B cell (primary cell): ENCODE results near the gene ZNF680. TPM values are rescaled to one million over a fixed set of nuclear protein-coding genes. Genes with fewer than 3 reads are reported as not detected.
A peak's percentile ranks its signal among the peaks of the same experiment; 100 is the strongest.
"Not testable (repeated sequence)": the region's sequence is repeated elsewhere in the genome, so short reads cannot be mapped to it uniquely, and the experiment has no call there.

Source experiments
- ATAC-seq: fragments of 200-7000 bp; cut with Tn5 transposase; one replicate; pipeline ENCODE4 v1.10.0; 2021; ENCODE audit warnings: low read depth, mild to moderate bottlenecking, moderate number of reproducible peaks, moderate library complexity
- CTCF ChIA-PET: fragments of 350-600 bp; sonication (Branson Sonifier 250); formaldehyde crosslinking; loops from one replicate; lab custom pipeline; 2021; ENCODE audit warnings: antibody characterized with exemption, inconsistent platforms; lab: Charles Lee
- POLR2A ChIA-PET: fragments of 350-600 bp; sonication (Branson Sonifier 250); formaldehyde crosslinking; loops from one replicate; lab custom pipeline; 2021; ENCODE audit warnings: antibody characterized with exemption; lab: Charles Lee
- DNase-seq: peaks from one replicate; pipeline ENCODE4 v3.0.0; 2013
- H2AFZ ChIP-seq: 2 replicates; pipeline ENCODE4 v1.6.1; 2012; ENCODE audit warnings: mild to moderate bottlenecking, low read depth, low read length; ENCODE audit not compliant: insufficient read depth, poor library complexity, severe bottlenecking
- H3K27ac ChIP-seq, 2 donors: 1 replicate in 1 of 2; 2 replicates in 1 of 2; pipeline ENCODE4 v1.5.1; 2012 to 2013; ENCODE audit warnings: low read length in 2 of 2, mild to moderate bottlenecking in 2 of 2, moderate library complexity in 1 of 2
- H3K27me3 ChIP-seq, 4 experiments: fragments of 200-600 bp in 1 of 4; sonication (generic) in 1 of 4; replicated peaks in 1 of 4; 1 replicate in 2 of 4; 2 replicates in 2 of 4; pipeline versions ENCODE4 v1.6.1 to v1.7.0; 2013 to 2016; ENCODE audit warnings: low read length in 3 of 4, mild to moderate bottlenecking in 2 of 4, mixed read lengths in 1 of 4, moderate library complexity in 1 of 4; ENCODE audit not compliant: insufficient read depth in 4 of 4, control insufficient read depth in 3 of 4; ENCODE audit errors: control extremely low read depth in 1 of 4
- H3K36me3 ChIP-seq, 2 experiments: replicated peaks in 1 of 2; 1 replicate in 1 of 2; 2 replicates in 1 of 2; pipeline versions ENCODE4 v1.6.1 to v1.7.1; 2013; ENCODE audit warnings: low read length in 1 of 2; ENCODE audit not compliant: insufficient read depth in 2 of 2, control insufficient read depth in 1 of 2; ENCODE audit errors: control extremely low read depth in 1 of 2, extremely low read depth in 1 of 2
- H3K4me1 ChIP-seq, 2 donors: fragments of 200-600 bp in 1 of 2; sonication (generic) in 1 of 2; 1 replicate in 1 of 2; 2 replicates in 1 of 2; pipeline versions ENCODE4 v1.5.1 to v1.6.1; 2013 to 2017; ENCODE audit warnings: low read length in 2 of 2; ENCODE audit not compliant: control insufficient read depth in 2 of 2, insufficient read depth in 2 of 2
- H3K4me2 ChIP-seq: replicated peaks from 2 replicates; pipeline ENCODE3; 2012; ENCODE audit warnings: mild to moderate bottlenecking, low read depth, low read length; ENCODE audit not compliant: poor library complexity, severe bottlenecking
- H3K4me3 ChIP-seq, 5 experiments: fragments of 200-600 bp in 1 of 5; sonication (generic) in 1 of 5; 1 replicate in 3 of 5; 2 replicates in 2 of 5; pipeline versions ENCODE4 v1.5.1 to v1.7.0; 2011 to 2016; ENCODE audit warnings: low read length in 4 of 5, mild to moderate bottlenecking in 4 of 5, low read depth in 2 of 5, control low read depth in 1 of 5, moderate library complexity in 1 of 5; ENCODE audit not compliant: insufficient read depth in 1 of 5; ENCODE audit errors: control extremely low read depth in 1 of 5, extremely low read depth in 1 of 5
- H3K79me2 ChIP-seq: fragments of 200-600 bp; sonication (generic); one replicate; pipeline ENCODE4 v1.6.0; 2016; ENCODE audit warnings: low read length; ENCODE audit not compliant: control insufficient read depth, insufficient read depth
- H3K9ac ChIP-seq: fragments of 200-600 bp; sonication (generic); 2 replicates; pipeline ENCODE4 v1.6.1; 2017; ENCODE audit warnings: mild to moderate bottlenecking, low read length, moderate library complexity
- H3K9me3 ChIP-seq, 3 donors: one replicate each; pipeline versions ENCODE4 v1.6.1 to v1.7.1; 2013; ENCODE audit warnings: low read length in 2 of 3; ENCODE audit not compliant: control insufficient read depth in 2 of 3, insufficient read depth in 1 of 3; ENCODE audit errors: control extremely low read depth in 1 of 3
- H4K20me1 ChIP-seq: 2 replicates; pipeline ENCODE4 v1.6.0; 2012; ENCODE audit warnings: mild to moderate bottlenecking, low read length; ENCODE audit not compliant: insufficient read depth, control insufficient read depth, poor library complexity, severe bottlenecking
- H3K27ac Mint-ChIP-seq: one replicate; pipeline ENCODE4 v1.8.0; 2021; ENCODE audit warnings: mixed read lengths
- H3K27me3 Mint-ChIP-seq: one replicate; pipeline ENCODE4 v1.8.0; 2021; ENCODE audit warnings: mixed read lengths
- H3K4me1 Mint-ChIP-seq: one replicate; pipeline ENCODE4 v1.8.0; 2021; ENCODE audit warnings: mixed read lengths
- H3K4me3 Mint-ChIP-seq: one replicate; pipeline ENCODE4 v1.8.0; 2021; ENCODE audit warnings: mixed read lengths
- H3K9me3 Mint-ChIP-seq: one replicate; pipeline ENCODE4 v1.8.0; 2022; ENCODE audit warnings: mixed read lengths; ENCODE audit not compliant: insufficient read depth
- EZH2 ChIP-seq: IDR thresholded peaks from 2 replicates; pipeline ENCODE4 v1.6.1; 2012; ENCODE audit warnings: borderline replicate concordance, low read depth, mild to moderate bottlenecking, moderate library complexity, low read length; ENCODE audit not compliant: insufficient read depth, poor library complexity, severe bottlenecking
- WGBS: methylation state at CpG from one replicate; pipeline ENCODE4 v1.1.5; 2013; ENCODE audit warnings: missing lambda C conversion rate; ENCODE audit not compliant: insufficient coverage; 5-methylcytosine and 5-hydroxymethylcytosine counted together
- intact Hi-C: fragments of 100-400 bp; cut with micrococcal nuclease; formaldehyde crosslinking; loops from one replicate; pipeline ENCODE4 v1.10.0; 2022
- polyA plus RNA-seq: library from polyadenylated mRNA; depleted of rRNA; stranded (reverse); fragments of >200 nt; gene quantifications from 2 replicates; pipeline ENCODE4 v1.2.3, GENCODE V29; 2012
- total RNA-seq, 2 donors: library from RNA; stranded (reverse); fragments of 120-200 nt in 1 of 2; gene quantifications; 1 replicate in 1 of 2; 2 replicates in 1 of 2; pipeline versions ENCODE4 v1.2.3 to v1.2.4, GENCODE V29; 2013 to 2022
- TF ChIP-seq, protein P1 (sequence below): fragments of 200-600 bp; IDR thresholded peaks from one replicate; pipeline ENCODE4 v1.8.0; 2022; ENCODE audit warnings: antibody characterized with exemption, mild to moderate bottlenecking

Gene ZNF680
- total and polyA plus RNA-seq, 2 donors (not counting 1 experiment from before 2014, with no cell fraction given): 2.5 to 27.8 TPM

DNA sequence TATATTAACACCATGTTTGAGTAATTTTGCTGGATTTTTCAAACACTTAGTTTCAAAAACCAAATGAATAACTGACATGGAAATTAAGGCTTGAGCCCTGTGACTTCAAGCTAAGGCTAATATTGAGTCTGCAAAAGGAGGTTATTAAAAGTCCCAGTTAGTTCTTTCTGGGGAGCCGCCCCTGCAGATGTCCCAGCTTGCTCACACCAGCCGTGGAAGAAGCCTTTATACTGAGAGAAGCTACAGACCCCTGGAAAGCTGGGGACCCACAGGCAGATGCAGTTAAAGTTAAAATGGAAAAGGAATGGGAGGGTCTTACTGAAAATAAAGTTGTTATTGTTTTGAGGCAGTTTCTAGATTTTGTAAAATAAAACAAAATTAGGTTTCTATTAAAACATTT is 18.5 kb upstream of the ZNF680 start:
- H3K9me3 Mint-ChIP-seq: no peaks in the 10 kb centered on the region

DNA sequence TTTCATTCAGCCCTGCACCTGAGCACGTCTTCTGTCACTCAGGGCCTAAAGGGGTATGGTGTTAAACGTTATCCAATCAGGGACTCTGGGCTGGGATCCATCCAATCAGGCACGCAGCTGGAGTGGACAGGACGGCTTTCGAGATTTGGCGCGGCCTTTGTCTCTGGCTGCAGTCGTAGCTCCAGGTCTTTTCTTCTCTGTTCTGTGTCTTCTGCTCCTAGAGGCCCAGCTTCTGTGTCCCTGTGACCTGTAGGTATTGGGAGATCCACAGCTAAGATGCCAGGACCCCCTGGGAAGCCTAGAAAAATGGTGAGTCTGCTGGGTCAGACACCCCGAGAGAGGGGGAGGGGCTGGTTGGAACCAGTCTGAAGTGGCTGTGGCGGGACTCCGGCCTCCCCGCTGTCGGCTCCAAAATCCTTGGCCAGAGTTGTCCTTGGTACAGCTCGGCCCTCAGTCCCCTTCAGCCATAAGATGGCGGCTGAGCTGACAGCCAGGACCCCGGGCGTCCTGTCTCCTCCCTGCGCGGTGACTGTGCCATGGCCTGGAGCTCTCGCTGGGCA is 11.7 kb upstream of the ZNF680 start:
- Histone ChIP-seq H3K27ac (no peak overlapping the region), H3K36me3 (no peaks in the 10 kb centered on the region), H2AFZ (peak overlapping the region; percentile 51), H3K4me3 (peak overlapping the region in 1 of 5 experiments; percentile 4), H3K27me3 (peaks cover 0 to 27% (median 7%) of the 10 kb centered on the region in 4 experiments), H3K9me3 (peaks cover 0 to 37% (median 2%) of the 10 kb centered on the region in 3 donors), H3K79me2 (no peaks in the 10 kb centered on the region), H3K4me1 (peaks cover 0 to 6% of the 10 kb centered on the region in 2 donors), H4K20me1 (no peaks in the 10 kb centered on the region), H3K9ac (no peak overlapping the region), H3K4me2 (peak overlapping the region; percentile 25)
- Mint-ChIP-seq H3K4me1 (peaks cover 5% of the 10 kb centered on the region), H3K4me3 (peak overlapping the region; percentile 23), H3K9me3 (no peaks in the 10 kb centered on the region), H3K27me3 (peaks cover 13% of the 10 kb centered on the region), H3K27ac (no peak overlapping the region)
- DNase-seq (no peak), ATAC-seq (no peak)
- WGBS: 48% methylated on average over 20 of the region's 20 CpGs
- CTCF ChIA-PET: interaction anchor here (0.6 to 0.7 kb wide), 2 partner anchors 10 to 630 kb away, joined by 3 read pairs; no protein-coding TSS in a partner anchor
- POLR2A ChIA-PET: no interaction called here
- intact Hi-C loops: no loop called here
- TF ChIP-seq, protein P1, sequence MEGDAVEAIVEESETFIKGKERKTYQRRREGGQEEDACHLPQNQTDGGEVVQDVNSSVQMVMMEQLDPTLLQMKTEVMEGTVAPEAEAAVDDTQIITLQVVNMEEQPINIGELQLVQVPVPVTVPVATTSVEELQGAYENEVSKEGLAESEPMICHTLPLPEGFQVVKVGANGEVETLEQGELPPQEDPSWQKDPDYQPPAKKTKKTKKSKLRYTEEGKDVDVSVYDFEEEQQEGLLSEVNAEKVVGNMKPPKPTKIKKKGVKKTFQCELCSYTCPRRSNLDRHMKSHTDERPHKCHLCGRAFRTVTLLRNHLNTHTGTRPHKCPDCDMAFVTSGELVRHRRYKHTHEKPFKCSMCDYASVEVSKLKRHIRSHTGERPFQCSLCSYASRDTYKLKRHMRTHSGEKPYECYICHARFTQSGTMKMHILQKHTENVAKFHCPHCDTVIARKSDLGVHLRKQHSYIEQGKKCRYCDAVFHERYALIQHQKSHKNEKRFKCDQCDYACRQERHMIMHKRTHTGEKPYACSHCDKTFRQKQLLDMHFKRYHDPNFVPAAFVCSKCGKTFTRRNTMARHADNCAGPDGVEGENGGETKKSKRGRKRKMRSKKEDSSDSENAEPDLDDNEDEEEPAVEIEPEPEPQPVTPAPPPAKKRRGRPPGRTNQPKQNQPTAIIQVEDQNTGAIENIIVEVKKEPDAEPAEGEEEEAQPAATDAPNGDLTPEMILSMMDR: no peak
- no peak for TF ChIP-seq EZH2

More for the DNA sequence above, 18.5 kb upstream of the ZNF680 start:
- peaks cover 0 to 21% (median 0%) of the 10 kb centered on the region in 3 donors for H3K9me3 ChIP-seq
- H3K27ac ChIP-seq: no peak overlapping the region
- H3K9ac ChIP-seq: no peak overlapping the region
- no peaks in the 10 kb centered on the region for H3K27me3 ChIP-seq
- Mint-ChIP-seq H3K4me3 (no peak overlapping the region), H3K27me3 (no peaks in the 10 kb centered on the region), H3K27ac (no peak overlapping the region), H3K4me1 (no peaks in the 10 kb centered on the region)
- intact Hi-C loops: no loop called here
- no peaks in the 10 kb centered on the region for H3K36me3 ChIP-seq
- DNase-seq (no peak), ATAC-seq (no peak)
- no peak overlapping the region for H3K4me2 ChIP-seq
- no peak overlapping the region for H2AFZ ChIP-seq
- CTCF ChIA-PET: interaction anchor here (0.7 kb wide), 1 partner anchor 41 kb away, joined by 3 read pairs; no protein-coding TSS in a partner anchor
- no peaks in the 10 kb centered on the region for H4K20me1 ChIP-seq
- H3K4me3 ChIP-seq: no peak overlapping the region
- H3K79me2 ChIP-seq: no peaks in the 10 kb centered on the region
- POLR2A ChIA-PET: no interaction called here
- no peaks in the 10 kb centered on the region for H3K4me1 ChIP-seq
- WGBS: 90% methylated on average over 2 of the region's 2 CpGs
- TF ChIP-seq, protein P1: no peak
- no peak for TF ChIP-seq EZH2

DNA sequence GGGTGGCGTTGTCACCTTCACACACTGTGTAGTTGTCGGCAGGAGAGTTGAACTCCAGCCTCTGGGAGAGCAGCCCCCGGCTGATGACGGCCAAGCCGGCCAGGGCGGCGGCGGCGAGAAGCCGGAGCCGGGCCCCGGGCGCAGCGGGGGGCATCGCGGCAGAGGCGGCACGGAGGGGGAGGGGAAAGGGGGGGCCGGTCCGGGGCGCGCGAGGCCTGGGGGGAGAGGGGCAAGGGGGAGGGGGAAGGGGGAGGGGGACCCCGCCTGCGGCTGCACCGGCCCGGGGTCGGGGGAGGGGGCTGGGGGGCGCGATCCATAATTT is 7.4 kb upstream of the ZNF680 start:
- H3K27me3 Mint-ChIP-seq: peaks cover 19% of the 10 kb centered on the region
- H2AFZ ChIP-seq: peak overlapping the region; percentile 89
- H3K9me3 Mint-ChIP-seq, ATAC-seq, H3K27ac ChIP-seq, H4K20me1 ChIP-seq, CTCF ChIA-PET, intact Hi-C loops, H3K27ac Mint-ChIP-seq, POLR2A ChIA-PET, H3K79me2 ChIP-seq, DNase-seq, H3K36me3 ChIP-seq: not testable (repeated sequence)
- peaks cover 7 to 12% of the 10 kb centered on the region in 2 donors for H3K4me1 ChIP-seq
- H3K4me2 ChIP-seq: peak overlapping the region; percentile 83
- WGBS: 0% methylated on average over 3 of the region's 30 CpGs
- H3K9ac ChIP-seq: peak overlapping the region; percentile 51
- peaks cover 11% of the 10 kb centered on the region for H3K4me1 Mint-ChIP-seq
- peaks cover 0 to 30% (median 3%) of the 10 kb centered on the region in 3 donors for H3K9me3 ChIP-seq
- H3K4me3 ChIP-seq: peak overlapping the region in 4 of 5 experiments; percentile 36 to 56 (median 48)
- peak overlapping the region; percentile 92 for H3K4me3 Mint-ChIP-seq
- peaks cover 0 to 44% (median 12%) of the 10 kb centered on the region in 4 experiments for H3K27me3 ChIP-seq
